Measurements from ENCODE around the gene ZNF407. TPM values are rescaled to one million over a fixed set of nuclear protein-coding genes. Genes with fewer than 3 reads are reported as not detected.

Gene ZNF407
- total RNA-seq, 1 experiment from 2014 or later = 5.7 TPM

- no peak for DNase-seq (ENCODE audit: low spot score)
Observed at GRCh38 chr18:74832381-74832780, 234.7 kb downstream of the ZNF407 start.

GRCh38 chr18:74832999-74833398 lies 235.3 kb downstream of the ZNF407 start:
- no peak for DNase-seq (ENCODE audit: low spot score)

GRCh38 chr18:74834424-74835309 lies 237.0 kb downstream of the ZNF407 start:
- no peak for DNase-seq (ENCODE audit: low spot score)

- peak; percentile 5 for DNase-seq (ENCODE audit: low spot score)
Observed at GRCh38 chr18:74836296-74837139, 238.8 kb downstream of the ZNF407 start.

- DNase-seq (ENCODE audit: low spot score) = peak; percentile 62
Observed at GRCh38 chr18:74840492-74841167, 243.0 kb downstream of the ZNF407 start.

GRCh38 chr18:74841248-74841647 lies 243.6 kb downstream of the ZNF407 start:
- DNase-seq (ENCODE audit: low spot score) = no peak

- DNase-seq (ENCODE audit: low spot score) = no peak
Observed at GRCh38 chr18:74849301-74849700, 251.6 kb downstream of the ZNF407 start.

GRCh38 chr18:74856434-74856833 lies 258.8 kb downstream of the ZNF407 start:
- DNase-seq (ENCODE audit: low spot score) = no peak

- no peak for DNase-seq (ENCODE audit: low spot score)
Observed at GRCh38 chr18:74856928-74857327, 259.3 kb downstream of the ZNF407 start.

- no peak for DNase-seq (ENCODE audit: low spot score)
Observed at GRCh38 chr18:74857901-74858300, 260.2 kb downstream of the ZNF407 start.

- DNase-seq (ENCODE audit: low spot score) = no peak
Observed at GRCh38 chr18:74861154-74861553, 263.5 kb downstream of the ZNF407 start.

GRCh38 chr18:74862094-74862493 lies 264.4 kb downstream of the ZNF407 start:
- DNase-seq (ENCODE audit: low spot score) = no peak

- no peak for DNase-seq (ENCODE audit: low spot score)
Observed at GRCh38 chr18:74866577-74866976, 268.9 kb downstream of the ZNF407 start.

GRCh38 chr18:74868461-74868860 lies 270.8 kb downstream of the ZNF407 start:
- DNase-seq (ENCODE audit: low spot score) = no peak

GRCh38 chr18:74869904-74870863 lies 272.5 kb downstream of the ZNF407 start:
- DNase-seq (ENCODE audit: low spot score) = no peak

GRCh38 chr18:74870950-74871349 lies 273.3 kb downstream of the ZNF407 start:
- DNase-seq (ENCODE audit: low spot score) = no peak

- no peak for DNase-seq (ENCODE audit: low spot score)
Observed at GRCh38 chr18:74873629-74874028, 276.0 kb downstream of the ZNF407 start.

- DNase-seq (ENCODE audit: low spot score) = no peak
Observed at GRCh38 chr18:74874351-74874750, 276.7 kb downstream of the ZNF407 start.

GRCh38 chr18:74876630-74877243 lies 279.1 kb downstream of the ZNF407 start:
- DNase-seq (ENCODE audit: low spot score) = no peak

- no peak for DNase-seq (ENCODE audit: low spot score)
Observed at GRCh38 chr18:74878267-74878666, 280.6 kb downstream of the ZNF407 start.
